SK-N-MC (cell line): ENCODE results near the gene TRPM1.

ENCODE experiments used
- EZH2 ChIP-seq: fragments of 200-600 bp; sonication (generic); IDR thresholded peaks from one replicate; pipeline ENCODE4 v1.6.1; 2017; ENCODE audit warnings: antibody characterized with exemption
- FOXP2 ChIP-seq: optimal IDR thresholded peaks from 2 replicates; pipeline ENCODE3; 2011; ENCODE audit warnings: mild to moderate bottlenecking, moderate library complexity; ENCODE audit not compliant: insufficient read depth; ENCODE audit errors: extremely low read length, control extremely low read depth
- POLR2AphosphoS5 ChIP-seq: IDR thresholded peaks from 2 replicates; pipeline ENCODE4 v1.6.1; 2012; ENCODE audit warnings: mild to moderate bottlenecking, low read depth, low read length, borderline replicate concordance

DNA sequence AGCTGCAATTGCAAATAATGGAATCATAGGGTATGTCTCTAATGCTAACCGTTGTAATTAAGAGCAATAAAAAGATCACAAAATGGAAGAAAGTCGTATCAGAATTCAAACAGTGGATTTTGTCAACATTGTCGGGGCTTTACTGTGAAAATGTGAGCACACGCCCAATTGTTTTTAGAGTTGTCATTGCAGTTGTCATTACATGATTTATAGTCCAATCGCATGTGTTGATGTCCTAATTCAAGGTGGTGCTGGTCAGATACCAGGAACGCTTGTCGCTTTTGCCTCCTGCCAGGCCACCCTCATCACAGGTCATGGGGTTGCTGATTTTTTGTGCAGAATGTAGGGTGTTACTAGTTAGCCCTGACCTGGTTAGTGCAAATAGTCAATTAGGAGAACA, 16.2 kb downstream of the TRPM1 start:
- TF ChIP-seq FOXP2, result no peak
- no peak for TF ChIP-seq EZH2
- no peak for TF ChIP-seq POLR2AphosphoS5
